GM12878 (cell line): ENCODE data around the gene TLR5. TPM values are rescaled to one million over a fixed set of nuclear protein-coding genes. Genes with fewer than 3 reads are reported as not detected.

ENCODE experiments used
- ATAC-seq: fragments of 200-7000 bp; cut with Tn5 transposase; 3 replicates; pipeline ENCODE4 v1.9.1; 2020; ENCODE audit warnings: mild to moderate bottlenecking, moderate library complexity
- BruUV-seq: library from RNA; stranded (reverse); fragments of 400-500 nt; replicated peaks from 2 replicates; lab custom pipeline; 2021; lab: Mats Ljungman, UMichigan
- CTCF ChIA-PET: fragments of 300-600 bp; sonication (Branson Sonifier 250); formaldehyde crosslinking; extraction: SDS; loops from one replicate; lab custom pipeline; 2021; ENCODE audit warnings: inconsistent platforms; lab: Yijun Ruan, JAX
- POLR2A ChIA-PET: fragments of 350-600 bp; formaldehyde crosslinking; extraction: SDS; loops from one replicate; lab custom pipeline; 2021; ENCODE audit warnings: inconsistent platforms; lab: Charles Lee
- RAD21 ChIA-PET: fragments of 300-600 bp; sonication (Branson Sonifier 250); formaldehyde crosslinking; loops from one replicate; lab custom pipeline; 2023; ENCODE audit warnings: antibody characterized with exemption; ENCODE audit not compliant: unreplicated experiment; lab: Charles Lee
- SMC1A ChIA-PET: fragments of 300-600 bp; sonication (Branson Sonifier 250); formaldehyde crosslinking; loops from one replicate; lab custom pipeline; 2023; ENCODE audit not compliant: unreplicated experiment, uncharacterized antibody; lab: Charles Lee
- DNase-seq: peaks from one replicate; pipeline ENCODE4 v3.0.0-alpha.2; 2011; ENCODE audit warnings: low read depth, low spot score
- FAIRE-seq: peaks from 3 replicates; lab custom pipeline; 2011; peaks lifted over from hg19 to GRCh38; lab: Jason Lieb, UNC
- H2AFZ ChIP-seq: 2 replicates; pipeline ENCODE4 v1.6.0; 2011; ENCODE audit warnings: low read depth, low read length, control low read depth; ENCODE audit not compliant: control insufficient read depth
- H3K27ac ChIP-seq: 2 replicates; pipeline ENCODE4 v1.5.1; 2011; ENCODE audit warnings: control low read depth; ENCODE audit not compliant: control insufficient read depth, insufficient read depth
- H3K27me3 ChIP-seq, 2 experiments: replicated peaks in 1 of 2; 2 replicates each; pipeline versions ENCODE4 v1.6.0 to v1.6.1; 2011; ENCODE audit warnings: low read length in 1 of 2; ENCODE audit not compliant: control insufficient read depth in 2 of 2, insufficient read depth in 2 of 2
- H3K36me3 ChIP-seq, 2 experiments: 2 replicates each; pipeline ENCODE4 v1.5.1; 2011; ENCODE audit warnings: low read length in 1 of 2; ENCODE audit not compliant: control insufficient read depth in 2 of 2, insufficient read depth in 2 of 2
- H3K4me1 ChIP-seq: 2 replicates; pipeline ENCODE4 v1.6.1; 2011; ENCODE audit warnings: mild to moderate bottlenecking, low read length, moderate library complexity, mixed read lengths; ENCODE audit not compliant: control insufficient read depth, insufficient read depth
- H3K4me2 ChIP-seq: 2 replicates; pipeline ENCODE4 v1.6.0; 2011; ENCODE audit warnings: control low read depth; ENCODE audit not compliant: control insufficient read depth, insufficient read depth
- H3K4me3 ChIP-seq: fragments of 200-600 bp; sonication (generic); 2 replicates; pipeline ENCODE4 v1.5.1; 2016
- H3K79me2 ChIP-seq: 2 replicates; pipeline ENCODE4 v1.6.0; 2011; ENCODE audit warnings: low read length; ENCODE audit not compliant: control insufficient read depth, insufficient read depth
- H3K9ac ChIP-seq: 2 replicates; pipeline ENCODE4 v1.8.0; 2011; ENCODE audit warnings: low read length, control low read depth, mixed read lengths; ENCODE audit not compliant: control insufficient read depth, insufficient read depth
- H3K9me3 ChIP-seq: replicated peaks from 3 replicates; pipeline ENCODE4 v1.5.1; 2011; ENCODE audit warnings: mild to moderate bottlenecking, low read length; ENCODE audit not compliant: control insufficient read depth, insufficient read depth
- H4K20me1 ChIP-seq: 2 replicates; pipeline ENCODE4 v1.6.0; 2011; ENCODE audit not compliant: control insufficient read depth, insufficient read depth
- ASH2L ChIP-seq: fragments of 300-600, 200-600 bp; sonication (generic); IDR thresholded peaks from 2 replicates; pipeline ENCODE4 v1.6.1; 2017; ENCODE audit warnings: low read depth, mild to moderate bottlenecking, borderline replicate concordance
- CEBPB ChIP-seq, 2 experiments: fragments of 150-350 bp in 1 of 2; IDR thresholded peaks; 2 replicates each; pipeline ENCODE4 v1.6.1; 2012 to 2014; ENCODE audit warnings: low read depth in 2 of 2, low read length in 2 of 2, borderline replicate concordance in 1 of 2, inconsistent platforms in 1 of 2
- EGR1 ChIP-seq, 2 experiments: IDR thresholded peaks; 1 replicate in 1 of 2; 2 replicates in 1 of 2; pipeline ENCODE4 v1.6.1; 2011 to 2012; ENCODE audit warnings: low read depth in 2 of 2, low read length in 2 of 2, borderline replicate concordance in 1 of 2, mild to moderate bottlenecking in 1 of 2, moderate library complexity in 1 of 2
- IRF5 ChIP-seq: fragments of 450-650 bp; IDR thresholded peaks from 2 replicates; pipeline ENCODE4 v1.6.1; 2017; ENCODE audit warnings: borderline replicate concordance
- KLF5 ChIP-seq: fragments of 450-650 bp; IDR thresholded peaks from 2 replicates; pipeline ENCODE4 v1.6.1; 2014; ENCODE audit warnings: mild to moderate bottlenecking; ENCODE audit not compliant: partially characterized antibody
- NBN ChIP-seq: fragments of 450-650 bp; IDR thresholded peaks from 2 replicates; pipeline ENCODE4 v1.6.1; 2016
- PKNOX1 ChIP-seq: fragments of 450-650 bp; IDR thresholded peaks from 2 replicates; pipeline ENCODE4 v1.6.1; 2016; ENCODE audit warnings: mild to moderate bottlenecking
- RB1 ChIP-seq: fragments of 450-650 bp; formaldehyde crosslinking; IDR thresholded peaks from 2 replicates; pipeline ENCODE4 v1.6.1; 2017; ENCODE audit warnings: mild to moderate bottlenecking, borderline replicate concordance
- ZNF592 ChIP-seq: fragments of 450-650 bp; IDR thresholded peaks from 2 replicates; pipeline ENCODE4 v1.6.1; 2017; ENCODE audit warnings: mild to moderate bottlenecking, moderate library complexity
- ZNF622 ChIP-seq: fragments of 450-650 bp; IDR thresholded peaks from 2 replicates; pipeline ENCODE4 v1.6.1; 2017; ENCODE audit warnings: mild to moderate bottlenecking, inconsistent platforms
- WGBS: methylation state at CpG from one replicate; pipeline ENCODE4 v1.1.6; 2016; ENCODE audit warnings: low lambda C conversion rate; ENCODE audit not compliant: insufficient replicate concordance, insufficient coverage; ENCODE audit errors: missing lambda C conversion rate; 5-methylcytosine and 5-hydroxymethylcytosine counted together
- in situ Hi-C: fragments of 300-500 bp; cut with MboI; formaldehyde crosslinking; loops from 9 replicates; pipeline ENCODE4 v1.14.3; 2018; ENCODE audit warnings: mixed read lengths
- intact Hi-C: fragments of 100-400 bp; cut with micrococcal nuclease; formaldehyde crosslinking; loops from one replicate; pipeline ENCODE4 v1.14.2; 2022; ENCODE audit not compliant: unreplicated experiment
- polyA plus RNA-seq, 11 experiments: library from polyadenylated mRNA; depleted of rRNA in 4 of 11; unstranded in 6 of 11; stranded (reverse) in 5 of 11; fragments of >200 nt; fragmentation: Nextera tagmentation in 4 of 11; fragmentation: Illumina TruSeq in 1 of 11; extraction: Ambion mirVana in 4 of 11; extraction: Trizol in 1 of 11; gene quantifications; 1 replicate in 1 of 11; 2 replicates in 10 of 11; pipeline versions ENCODE4 v1.2.1 to v1.2.3, GENCODE V29; 2011 to 2016; ENCODE audit warnings: inconsistent platforms in 2 of 11, missing spikeins in 2 of 11, low read depth in 1 of 11
- total RNA-seq, 4 experiments: library from RNA; depleted of rRNA in 3 of 4; stranded (reverse); fragments of >200 nt in 3 of 4; fragmentation: Illumina TruSeq in 1 of 4; extraction: Trizol in 1 of 4; gene quantifications; 2 replicates each; pipeline versions ENCODE4 v1.2.1 to v1.2.3, GENCODE V29; 2013 to 2021

TLR5 gene
- total and polyA plus RNA-seq, 10 of the 15 experiments (the other 5 are each of a cell fraction or from before 2014, with no cell fraction given), result 0.34 to 5.3 (median 0.79) TPM

GRCh38 chr1:223067914-223068313 is 75.1 kb downstream of the TLR5 start:
- in situ Hi-C loops, result no loop called here
- TF ChIP-seq ZNF592 (no peak), ASH2L (no peak), IRF5 (no peak), NBN (no peak), EGR1 (IDR thresholded peaks at IDR 0.05; ENCODE audit: borderline replicate concordance in 1 of 2, low read depth in 2 of 2, low read length in 2 of 2) (no peak), CEBPB (IDR thresholded peaks at IDR 0.05; ENCODE audit: borderline replicate concordance in 1 of 2, low read depth in 2 of 2, low read length in 2 of 2) (no peak), KLF5 (no peak), RB1 (no peak), ZNF622 (no peak), PKNOX1 (no peak)
- WGBS, result 42% methylated on average over 6 of the region's 6 CpGs
- Histone ChIP-seq H3K79me2 (no peaks in the 10 kb centered on the region), H3K4me2 (no peak overlapping the region), H3K9ac (no peak overlapping the region), H2AFZ (no peak overlapping the region), H4K20me1 (no peaks in the 10 kb centered on the region), H3K9me3 (no peaks in the 10 kb centered on the region), H3K4me1 (no peaks in the 10 kb centered on the region), H3K27ac (no peak overlapping the region), H3K27me3 (no peaks in the 10 kb centered on the region; a peak in 1 of 4 replicates), H3K4me3 (no peak overlapping the region), H3K36me3 (no peaks in the 10 kb centered on the region)
- RAD21 ChIA-PET, result no interaction called here
- no TSS peak for BruUV-seq
- CTCF ChIA-PET, result interaction anchor here (0.7 kb wide), 1 partner anchor 56 kb away, joined by 4 read pairs; no protein-coding TSS in a partner anchor
- FAIRE-seq (no peak), ATAC-seq (no peak), DNase-seq (no peak)
- POLR2A ChIA-PET, result no interaction called here
- SMC1A ChIA-PET, result no interaction called here
- intact Hi-C loops, result no loop called here
